Smooth muscle cell of the brain vasculature (primary cell): ENCODE measurements around the gene CLIP3.
"Not testable (repeated sequence)": the region's sequence is repeated elsewhere in the genome, so short reads cannot be mapped to it uniquely, and the experiment has no call there.

Source experiments
- DNase-seq: peaks from one replicate; pipeline ENCODE4 v3.0.0-alpha.2; 2012; ENCODE audit warnings: low read depth, low spot score

Gene CLIP3

DNA sequence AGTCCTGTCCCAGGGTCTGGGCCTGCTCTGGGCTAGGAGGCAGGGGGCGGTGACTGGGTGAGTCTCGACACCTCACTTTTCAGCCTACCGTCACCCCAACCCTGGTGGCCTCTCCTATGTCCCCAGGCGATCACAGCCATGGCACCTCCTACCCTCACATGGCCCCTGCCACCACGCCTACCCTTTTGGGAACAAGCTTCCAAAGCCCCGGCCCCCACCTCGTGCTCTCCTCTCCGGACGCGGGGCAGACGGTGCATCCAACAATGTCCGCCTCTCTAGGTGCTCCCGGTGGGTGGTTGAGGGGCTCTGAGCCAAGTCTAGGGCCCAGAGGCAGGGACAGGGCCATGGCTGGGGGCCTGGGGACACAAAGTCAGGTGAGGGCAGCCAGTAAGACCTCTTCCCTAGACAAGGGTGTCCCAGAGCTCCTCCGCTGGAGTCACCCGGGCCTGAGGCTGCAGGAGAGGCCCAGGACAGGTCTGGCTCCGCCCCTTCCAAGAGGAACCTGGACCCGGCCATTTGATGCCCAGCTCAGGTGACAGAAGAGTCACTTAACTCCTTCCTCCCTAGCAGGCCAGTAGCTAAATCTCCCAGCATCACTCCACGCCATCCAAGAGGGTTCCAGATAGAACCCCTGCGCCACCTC is 24.2 kb downstream of the CLIP3 start, which contains the start of gene SYNE4:
Gene SYNE4, minus strand, starts transcription at position 478 of the 643 bp plus-strand sequence. Its CDS starts 132 bp downstream, at position 346.
- DNase-seq = no peak

DNA sequence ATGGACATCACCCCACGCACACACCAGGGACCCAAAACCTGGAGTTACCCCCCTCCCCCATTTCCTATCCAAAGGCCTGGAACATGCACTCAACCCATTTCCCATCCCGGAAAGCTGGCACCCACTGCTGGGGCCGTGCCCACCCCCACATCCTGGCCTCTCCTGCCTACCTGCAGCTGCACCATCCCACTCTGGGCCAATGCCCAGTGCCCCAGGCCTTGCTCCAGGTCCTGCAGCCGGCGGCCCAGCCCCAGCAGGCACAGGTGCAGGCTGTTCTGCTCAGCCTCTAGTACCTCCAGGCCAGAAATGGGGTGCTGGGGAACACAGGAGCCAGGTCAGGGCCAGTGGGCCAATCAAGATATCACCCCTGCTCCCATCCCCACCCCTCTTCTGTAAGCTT is 25.7 kb downstream of the CLIP3 start:
- no peak for DNase-seq

DNA sequence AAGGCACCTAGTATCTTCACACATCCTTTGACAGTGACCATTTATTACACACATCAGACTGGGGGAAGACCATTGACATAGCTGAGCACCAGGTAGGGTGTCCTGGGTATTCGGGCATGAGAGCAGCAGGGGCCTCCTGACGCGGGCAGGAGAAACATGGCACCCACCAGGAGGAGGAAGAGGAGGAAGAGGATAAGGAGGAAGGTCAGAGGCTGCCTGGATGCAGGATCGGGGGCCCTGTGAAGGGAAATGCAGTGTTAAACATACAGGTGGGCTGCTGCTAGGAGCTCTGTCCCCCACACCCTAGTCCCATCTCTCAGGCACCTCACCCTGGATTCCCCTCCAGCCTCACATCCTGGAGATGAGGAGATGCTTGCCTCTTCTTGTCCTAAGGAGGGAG is 29.4 kb downstream of the CLIP3 start:
- no peak for DNase-seq

DNA sequence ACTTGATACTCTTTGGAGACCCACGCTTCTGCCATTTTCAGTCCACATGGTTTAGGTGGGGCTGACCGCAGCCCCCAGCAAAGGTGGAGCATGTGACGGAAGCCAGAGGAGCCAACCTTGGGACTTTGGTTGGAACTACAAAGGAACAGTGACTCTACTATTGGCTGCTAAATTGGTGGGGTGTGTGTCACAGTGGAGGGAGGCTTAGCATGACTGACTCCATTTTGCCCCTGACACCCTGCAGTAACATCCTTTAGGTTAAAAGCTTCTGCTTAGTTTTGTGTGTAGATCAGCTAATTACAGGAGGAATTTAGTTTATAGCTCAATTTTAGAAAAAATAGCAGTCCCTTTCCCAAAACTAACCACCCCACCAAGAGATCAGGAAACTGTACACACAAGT is 31.1 kb downstream of the CLIP3 start:
- DNase-seq = no peak

DNA sequence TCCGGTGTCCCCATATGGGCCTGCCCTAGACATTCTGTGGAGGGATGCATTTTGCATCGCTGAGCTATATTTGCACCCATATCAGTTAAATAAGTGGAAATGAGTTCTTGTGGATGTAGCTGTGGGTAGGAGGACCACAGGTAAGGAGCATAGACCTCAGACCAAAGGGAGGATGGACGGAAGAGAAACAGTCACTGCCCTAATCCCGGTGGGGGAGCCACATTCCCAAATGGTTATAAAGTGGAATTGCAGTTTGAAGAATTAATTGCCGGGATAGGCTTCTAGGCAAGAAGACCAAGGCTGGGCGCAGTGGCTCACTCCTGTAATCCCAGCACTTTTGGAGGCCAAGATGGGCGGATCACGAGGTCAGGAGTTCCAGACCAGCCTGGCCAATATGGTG is 35.9 kb downstream of the CLIP3 start:
- no peak for DNase-seq

DNA sequence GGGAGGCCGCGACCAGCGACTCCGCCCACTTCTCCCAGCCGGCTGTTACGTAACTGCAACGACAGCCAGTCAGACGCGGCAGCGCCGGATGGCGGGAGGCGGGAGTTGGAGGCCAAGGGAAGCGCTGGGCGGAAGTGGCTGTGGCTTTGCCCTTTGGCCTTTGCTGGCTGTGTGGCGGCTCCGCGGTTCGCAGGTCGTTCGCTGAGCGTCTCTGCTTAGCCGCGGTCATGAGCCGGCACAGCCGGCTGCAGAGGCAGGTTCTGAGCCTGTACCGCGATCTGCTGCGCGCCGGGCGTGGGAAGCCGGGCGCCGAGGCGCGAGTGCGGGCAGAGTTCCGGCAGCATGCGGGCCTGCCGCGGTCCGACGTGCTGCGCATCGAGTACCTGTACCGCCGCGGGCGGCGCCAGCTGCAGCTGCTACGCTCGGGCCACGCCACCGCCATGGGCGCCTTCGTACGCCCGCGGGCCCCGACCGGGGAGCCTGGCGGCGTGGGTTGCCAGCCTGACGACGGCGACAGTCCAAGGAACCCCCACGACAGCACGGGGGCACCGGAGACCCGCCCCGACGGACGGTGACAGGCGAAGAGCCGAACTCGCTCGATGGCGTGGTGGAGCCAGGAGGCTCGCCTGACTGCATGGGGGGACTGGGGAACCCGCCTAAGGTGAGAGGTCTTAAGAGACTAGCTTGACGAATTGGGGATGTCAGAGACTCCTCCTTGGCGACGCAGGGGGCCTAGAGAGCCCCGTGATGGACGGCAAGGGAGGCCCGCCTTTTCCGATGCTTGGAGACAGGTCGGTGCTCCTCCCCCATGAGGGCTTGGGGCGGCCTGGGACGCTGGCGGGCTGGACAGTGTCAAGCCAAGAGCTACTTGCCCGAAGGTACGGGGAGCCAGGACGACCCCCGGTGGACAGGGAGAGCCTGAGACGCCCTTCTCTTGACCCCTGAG is 37.4 kb downstream of the CLIP3 start, which contains the start of gene SDHAF1:
Gene SDHAF1, plus strand, starts transcription at position 141 of the 946 bp plus-strand sequence. Its CDS starts 87 bp downstream, at position 228.
- DNase-seq = peak; percentile 74

DNA sequence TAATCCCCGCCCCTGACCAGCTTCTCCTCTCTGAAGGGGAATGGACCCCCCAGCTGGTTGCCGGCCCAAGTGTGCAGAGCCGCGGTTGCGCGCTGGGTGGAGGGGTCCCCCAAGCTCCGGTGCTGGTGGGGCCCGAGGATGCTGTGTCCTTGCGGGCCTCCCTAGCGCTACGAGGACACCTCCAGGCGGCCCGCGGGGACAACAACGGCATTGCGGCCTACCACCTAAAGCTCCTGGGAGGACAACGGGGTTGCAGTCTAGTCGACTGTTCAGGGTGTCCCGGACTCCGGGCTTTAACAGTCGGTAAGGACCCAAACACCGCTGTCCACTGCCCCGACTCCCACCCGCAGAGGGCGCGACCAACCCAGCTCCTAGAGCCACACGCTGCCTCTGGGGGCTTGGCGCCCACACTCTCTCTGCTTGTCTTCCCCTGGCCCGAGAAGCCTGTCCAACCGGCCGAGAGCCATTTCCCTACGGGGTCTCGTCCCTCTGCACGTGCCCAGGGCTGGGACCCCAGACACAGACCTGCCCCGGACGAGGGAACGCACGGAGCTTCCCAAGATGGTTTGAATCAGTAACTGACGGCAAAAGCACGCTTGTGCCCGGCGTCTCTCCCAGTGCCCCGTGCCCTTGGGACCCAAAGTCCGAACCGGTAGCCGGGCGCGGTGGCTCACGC is 38.6 kb downstream of the CLIP3 start:
- no peak for DNase-seq

DNA sequence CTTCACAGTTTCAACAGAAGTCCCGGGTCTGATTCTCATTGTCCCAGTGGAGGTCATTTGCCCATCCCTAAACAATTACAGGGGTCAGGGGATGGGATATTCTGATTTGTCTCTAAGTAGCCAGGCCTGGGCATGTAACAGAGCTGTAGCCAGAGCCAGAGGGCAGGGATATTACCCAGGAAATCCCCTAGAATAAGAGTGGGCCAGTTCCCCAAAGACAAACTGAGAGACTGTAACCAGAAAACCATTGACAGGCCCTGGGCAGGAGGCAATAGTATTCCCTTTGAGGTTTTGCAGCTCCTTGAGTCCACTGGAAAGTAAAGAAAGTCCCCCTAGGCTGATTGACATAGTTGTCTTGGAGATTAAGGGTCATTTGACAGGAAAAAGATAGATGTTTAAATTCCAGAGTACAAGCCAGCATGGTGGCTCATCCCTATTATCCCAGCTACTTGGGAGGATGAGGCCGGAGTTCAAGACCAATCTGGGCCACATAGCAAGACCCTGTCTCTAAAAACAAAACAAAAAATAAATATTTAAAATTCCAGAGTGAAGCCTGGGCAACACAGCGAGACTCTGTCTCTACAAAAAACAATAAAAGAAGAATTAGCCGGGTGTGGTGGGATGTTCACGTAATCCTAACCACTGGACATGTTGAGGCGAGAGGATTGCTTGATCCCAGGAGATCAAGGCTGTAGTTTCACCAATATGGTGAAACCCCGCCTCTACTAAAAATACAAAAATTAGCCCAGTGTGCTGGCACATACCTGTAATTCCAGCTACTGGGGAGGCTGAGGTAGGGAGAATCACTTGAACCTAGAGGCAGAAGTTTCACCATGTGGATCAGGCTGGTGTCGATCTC is 39.5 kb downstream of the CLIP3 start:
- no peak for DNase-seq

DNA sequence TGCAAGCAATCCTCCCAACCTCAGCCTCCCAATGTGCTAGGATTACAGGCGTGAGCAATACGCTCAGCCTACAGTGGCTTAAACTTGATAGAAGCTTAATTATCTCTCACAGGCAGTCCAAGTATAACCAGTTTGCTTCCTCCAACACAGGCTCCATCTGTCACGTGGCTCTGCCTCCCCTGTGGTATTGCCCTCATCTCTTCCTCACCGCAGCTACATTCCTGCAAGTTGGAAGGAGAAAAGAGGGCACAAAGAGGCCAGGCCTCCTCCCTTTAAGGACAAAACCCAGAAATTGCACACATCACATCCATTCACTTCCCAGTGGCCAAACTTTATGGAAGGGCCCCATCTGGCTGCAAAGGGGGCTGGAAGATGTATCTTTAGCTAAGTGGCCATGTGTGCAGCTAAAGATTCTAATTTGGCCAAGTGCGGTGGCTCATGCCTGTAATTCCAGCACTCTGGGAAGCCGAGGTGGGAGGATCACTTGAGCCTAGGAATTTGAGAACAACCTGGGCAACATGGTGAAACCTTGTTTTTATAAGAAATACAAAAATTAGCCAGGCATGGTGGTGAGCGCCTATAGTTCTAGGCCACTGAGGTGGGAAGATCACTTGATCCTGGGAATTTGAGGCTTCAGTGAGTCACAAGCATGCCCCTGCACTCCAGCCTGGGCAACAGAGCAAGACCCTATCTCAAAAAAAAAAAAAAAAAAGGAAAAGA is 40.8 kb downstream of the CLIP3 start:
- no peak for DNase-seq

DNA sequence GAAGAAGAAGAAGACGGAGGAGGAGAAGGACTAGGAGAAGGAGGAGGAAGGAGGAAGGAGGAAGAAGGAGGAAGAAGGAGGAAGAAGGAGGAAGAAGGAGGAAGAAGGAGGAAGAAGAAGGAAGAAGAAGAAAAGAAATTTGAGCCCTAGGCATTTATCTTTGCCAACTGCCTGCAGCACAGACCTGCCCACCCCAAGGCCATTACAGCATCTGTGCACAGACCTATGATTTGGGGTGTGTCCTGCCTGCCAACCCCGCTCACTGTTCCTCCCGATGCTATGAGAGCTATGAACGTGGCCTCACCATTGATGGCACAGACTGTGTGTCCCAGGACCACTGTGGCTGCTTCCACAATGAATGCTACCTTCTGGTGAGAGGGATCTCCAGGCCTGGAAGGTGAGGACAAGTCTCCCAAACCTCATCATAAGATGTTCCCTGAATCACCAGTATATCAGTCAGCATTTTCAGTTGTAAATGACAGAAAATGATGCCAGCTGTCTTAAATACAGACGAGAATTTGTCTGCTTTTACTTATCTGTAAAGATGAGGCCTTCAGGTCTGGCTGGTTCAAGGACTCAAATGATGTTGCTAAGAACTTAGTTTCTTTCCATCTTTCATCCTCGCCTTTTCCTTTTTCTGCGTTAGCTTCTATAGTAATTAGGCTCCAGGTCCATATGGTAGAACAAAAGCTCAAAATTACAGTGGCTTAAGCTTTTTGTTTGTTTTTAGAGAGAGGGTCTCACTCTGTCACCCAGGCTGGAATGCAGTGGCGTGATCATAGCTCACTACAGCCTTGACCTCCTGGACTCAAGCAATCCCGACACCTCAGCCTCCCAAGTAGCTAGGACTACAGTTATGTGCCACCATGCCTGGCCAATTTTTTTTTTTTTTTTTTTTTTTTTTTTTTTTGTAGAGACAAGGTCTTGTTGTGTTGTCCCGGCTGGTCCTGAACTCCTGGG is 41.6 kb downstream of the CLIP3 start:
- no peak for DNase-seq

DNA sequence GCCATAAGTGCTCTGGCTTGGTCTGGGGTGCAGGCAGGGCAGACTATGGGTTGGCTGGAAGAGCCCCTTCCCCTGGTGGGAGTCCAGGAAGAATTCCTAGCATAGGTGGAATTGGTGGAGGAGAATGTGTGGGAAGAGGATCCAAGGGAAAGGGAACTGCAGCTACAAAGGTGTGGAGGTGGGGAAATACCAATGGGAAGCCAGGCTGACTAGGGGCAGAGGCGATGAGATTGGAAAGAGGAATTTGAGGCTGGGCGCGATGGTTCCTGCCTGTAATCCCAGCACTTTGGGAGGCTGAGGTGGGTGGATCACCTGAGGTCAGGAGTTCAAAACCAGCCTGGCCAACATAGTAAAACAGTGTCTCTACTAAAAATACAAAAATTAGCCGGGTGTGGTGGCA is 42.5 kb downstream of the CLIP3 start:
- DNase-seq = no peak

DNA sequence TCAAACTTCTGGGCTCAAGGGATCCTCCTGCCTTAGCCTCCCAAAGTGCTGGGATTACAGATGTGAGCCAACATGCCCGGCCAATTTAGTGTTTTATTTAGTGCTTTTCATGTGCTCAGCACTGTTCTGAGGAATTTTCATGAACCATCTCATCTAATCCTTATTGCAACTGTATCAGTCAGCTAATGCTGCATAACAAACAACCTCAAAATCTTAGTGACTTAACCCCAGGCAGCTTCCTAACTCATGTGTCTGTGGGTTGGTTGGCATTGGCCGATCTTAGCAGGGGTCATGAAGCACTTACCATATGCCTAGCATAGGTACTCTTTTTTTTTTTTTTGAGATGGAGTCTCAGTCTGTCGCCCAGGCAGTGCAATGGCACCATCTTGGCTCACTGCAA is 43.8 kb downstream of the CLIP3 start:
- DNase-seq = no peak

DNA sequence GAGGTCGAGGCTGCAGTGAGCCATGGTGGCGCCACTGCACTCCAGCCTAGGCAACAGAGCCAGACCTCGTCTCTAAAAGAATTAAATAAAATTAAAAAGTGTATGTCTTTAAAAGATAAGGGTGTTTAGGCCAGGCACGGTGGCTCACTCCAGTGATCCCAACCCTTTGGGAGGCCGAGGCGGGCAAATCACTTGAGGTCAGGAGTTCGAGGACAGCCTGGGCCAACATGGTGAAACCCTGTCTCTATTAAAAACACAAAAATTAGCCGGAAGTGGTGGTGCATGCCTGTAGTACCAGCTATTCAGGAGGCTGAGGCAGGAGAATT is 45.1 kb downstream of the CLIP3 start:
- no peak for DNase-seq

DNA sequence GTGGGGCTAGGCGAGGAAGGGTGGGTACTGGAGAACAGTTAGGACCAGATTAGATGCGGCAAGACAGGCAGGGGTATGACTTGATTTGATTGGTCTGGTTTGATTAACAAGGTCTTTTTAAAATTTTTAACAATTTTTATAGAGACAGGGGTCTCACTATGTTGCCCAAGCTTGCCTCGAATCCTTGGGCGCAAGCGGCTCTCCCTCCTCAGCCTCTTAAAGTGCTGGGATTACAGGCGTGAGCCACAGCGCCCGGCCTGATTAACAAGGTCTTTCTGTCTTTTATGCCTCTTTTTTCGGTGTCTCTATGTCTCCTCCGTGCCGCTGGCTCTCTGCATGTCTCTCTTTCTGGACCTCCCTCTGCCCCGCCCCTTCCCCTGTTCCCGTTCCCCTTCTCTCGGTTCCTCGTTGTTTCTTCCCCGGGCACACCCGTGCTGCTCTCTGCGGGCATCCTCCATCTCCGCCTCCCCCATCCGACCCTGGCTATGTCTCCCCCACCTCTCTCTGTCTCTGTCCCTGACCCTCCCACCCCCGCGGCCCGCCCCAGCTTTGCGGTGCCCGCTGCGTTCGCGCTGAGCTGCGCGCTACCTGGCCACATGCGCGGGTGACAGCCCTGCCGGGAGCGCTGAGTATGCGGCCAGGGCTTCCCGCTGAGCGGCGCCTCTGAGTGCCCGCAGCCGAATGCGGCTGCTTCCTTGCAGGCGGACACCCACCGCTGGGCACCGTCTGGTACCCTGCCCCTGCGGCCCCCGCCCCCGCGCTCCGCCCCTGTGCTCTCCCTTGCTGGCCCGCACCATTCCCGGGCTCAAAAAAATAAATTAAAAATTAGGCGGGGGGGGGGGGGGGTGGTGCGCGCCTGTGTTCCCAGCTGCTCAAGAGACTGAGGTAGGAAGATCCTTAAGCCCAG is 45.8 kb downstream of the CLIP3 start:
- no peak for DNase-seq

DNA sequence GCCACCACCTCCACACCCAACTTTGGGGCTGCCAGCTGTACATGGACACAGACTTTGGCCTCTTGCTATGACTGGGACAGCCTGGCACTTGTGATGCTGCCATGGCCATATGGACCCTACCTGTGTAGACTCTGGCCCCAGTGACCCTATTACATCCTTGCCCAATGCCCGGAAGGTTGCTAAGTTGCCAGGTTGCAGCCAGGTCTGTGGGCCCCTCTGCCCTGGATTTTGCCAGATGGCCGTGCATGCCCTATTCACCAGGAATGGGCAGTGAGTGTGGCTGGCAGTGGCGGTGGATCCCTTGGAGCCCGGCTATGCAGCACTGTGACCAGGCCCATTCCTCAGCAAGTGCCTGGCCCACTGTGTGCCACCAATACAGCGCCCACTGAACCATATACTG is 46.6 kb downstream of the CLIP3 start:
- no peak for DNase-seq

DNA sequence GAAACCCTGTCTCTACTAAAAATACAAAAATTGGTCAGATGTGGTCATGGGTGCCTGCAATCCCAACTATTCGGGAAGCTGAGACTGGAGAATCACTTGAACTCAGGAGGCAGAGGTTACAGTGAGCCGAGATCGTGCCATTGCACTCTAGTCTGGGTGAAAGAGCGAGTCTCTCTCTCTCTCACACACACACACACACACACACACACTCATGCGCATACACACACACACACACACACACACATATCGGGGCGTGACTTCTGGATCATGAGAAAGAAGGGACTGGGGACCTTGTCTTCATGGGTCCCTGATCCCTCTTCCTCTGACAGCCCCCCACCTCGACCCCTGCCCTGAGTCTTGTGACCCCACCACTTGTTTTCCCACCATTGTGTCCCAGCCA is 49.5 kb downstream of the CLIP3 start:
- DNase-seq = no peak

DNA sequence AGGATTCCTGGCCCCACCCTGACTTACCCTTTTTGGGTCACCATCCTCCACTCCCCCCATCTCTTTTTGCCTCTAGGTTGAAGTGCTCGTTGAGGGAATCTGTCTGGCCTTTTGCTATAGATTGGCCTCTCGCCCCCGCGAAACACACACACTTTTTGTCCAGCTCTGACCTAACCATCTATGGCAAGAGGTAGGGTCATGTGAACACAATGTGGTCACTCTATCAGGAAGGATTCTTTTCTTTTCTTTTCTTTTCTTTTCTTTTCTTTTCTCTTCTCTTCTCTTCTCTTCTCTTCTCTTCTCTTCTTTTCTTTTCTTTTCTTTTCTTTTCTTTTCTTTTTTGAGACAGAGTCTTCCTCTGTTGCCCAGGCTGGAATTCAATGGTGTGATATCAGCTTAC is 51.7 kb downstream of the CLIP3 start:
- not testable (repeated sequence) for DNase-seq

DNA sequence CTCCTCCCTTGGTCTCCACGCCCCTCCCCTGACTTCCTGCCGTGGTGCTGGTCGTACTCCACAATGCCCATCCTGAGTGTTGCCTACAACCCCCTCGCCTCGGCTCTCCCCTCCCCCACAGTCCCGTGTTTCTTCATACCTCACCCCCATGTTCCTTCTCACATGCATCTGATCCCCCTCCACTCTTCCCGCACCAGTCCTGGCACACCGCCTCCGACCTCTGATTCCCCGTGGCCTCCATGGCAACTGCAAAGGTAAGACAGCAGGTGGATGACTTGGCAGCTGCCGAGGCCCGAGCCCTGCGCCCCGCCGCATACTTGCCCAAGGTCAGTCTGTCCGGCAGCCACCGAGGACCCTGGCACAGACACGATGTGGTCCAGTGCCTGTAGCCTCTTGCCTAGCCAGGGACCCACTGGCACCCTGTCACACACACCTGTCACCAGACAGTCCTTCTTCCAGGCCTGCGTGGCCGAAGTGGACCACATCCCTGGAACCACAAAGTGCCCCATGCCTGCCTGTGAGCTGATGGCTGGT is 53.8 kb downstream of the CLIP3 start:
- DNase-seq = no peak
